HG02763 (cell line): ENCODE data around the gene RECK.
A peak's percentile ranks its signal among the peaks of the same experiment; 100 is the strongest.
"Not testable (repeated sequence)": the region's sequence is repeated elsewhere in the genome, so short reads cannot be mapped to it uniquely, and the experiment has no call there.

ENCODE experiments used
- ATAC-seq: cut with Tn5 transposase; IDR thresholded peaks from one replicate; pipeline ENCODE4 v1.9.1; 2021; ENCODE audit warnings: mild to moderate bottlenecking, moderate library complexity; ENCODE audit not compliant: unreplicated experiment

RECK gene

GRCh38 chr9:36036780-36037548, at the start of gene RECK:
Gene RECK (plus strand): TSS chr9:36036913. CDS start chr9:36036999, 86 bp downstream.
- ATAC-seq: peak; percentile 86

DNA sequence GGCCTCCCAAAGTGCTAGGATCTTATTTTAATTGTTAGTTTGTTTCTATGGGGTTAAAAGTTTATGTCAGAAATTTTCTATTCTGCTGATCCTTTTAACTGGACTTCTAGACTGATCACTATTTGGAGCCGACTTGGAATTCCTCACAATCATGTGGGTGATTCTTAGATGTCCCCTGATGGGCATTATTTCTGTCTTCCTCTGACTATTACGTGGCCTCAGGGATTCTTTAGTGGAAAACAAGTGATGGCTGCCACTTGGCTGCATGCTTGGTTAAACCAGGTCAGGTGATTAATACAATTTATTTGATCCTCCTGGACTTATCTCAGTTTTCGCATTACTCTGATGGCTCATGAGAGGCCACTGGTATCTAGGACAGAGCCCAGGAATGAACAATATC, 46.6 kb upstream of the RECK start:
- ATAC-seq: no peak

- not testable (repeated sequence) for ATAC-seq
These were observed 43.6 kb upstream of the RECK start for GRCh38 chr9:35993136-35993535.

GRCh38 chr9:35993976-35994720, 42.6 kb upstream of the RECK start:
- no peak for ATAC-seq

DNA sequence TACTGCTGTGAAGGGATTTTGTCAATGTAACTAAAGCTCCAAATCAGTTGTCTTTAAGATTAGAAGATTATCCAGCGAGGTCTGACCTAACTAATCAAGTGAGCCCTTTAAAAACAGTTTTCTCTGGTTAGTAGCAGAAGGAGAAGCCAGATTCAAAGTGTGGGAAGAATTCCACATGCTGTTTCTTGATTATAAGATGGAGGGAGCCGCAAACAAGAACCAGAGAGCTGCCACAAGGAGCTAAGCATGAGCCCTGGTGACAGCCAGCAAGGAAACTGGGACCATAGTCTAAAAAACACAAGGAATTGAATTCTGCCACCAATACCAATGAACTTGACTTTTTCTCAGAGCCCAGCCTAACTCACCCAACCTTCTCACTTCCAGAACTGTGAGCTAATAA, 41.8 kb upstream of the RECK start:
- no peak for ATAC-seq

GRCh38 chr9:35996358-35996970, 40.2 kb upstream of the RECK start:
- ATAC-seq: no peak

DNA sequence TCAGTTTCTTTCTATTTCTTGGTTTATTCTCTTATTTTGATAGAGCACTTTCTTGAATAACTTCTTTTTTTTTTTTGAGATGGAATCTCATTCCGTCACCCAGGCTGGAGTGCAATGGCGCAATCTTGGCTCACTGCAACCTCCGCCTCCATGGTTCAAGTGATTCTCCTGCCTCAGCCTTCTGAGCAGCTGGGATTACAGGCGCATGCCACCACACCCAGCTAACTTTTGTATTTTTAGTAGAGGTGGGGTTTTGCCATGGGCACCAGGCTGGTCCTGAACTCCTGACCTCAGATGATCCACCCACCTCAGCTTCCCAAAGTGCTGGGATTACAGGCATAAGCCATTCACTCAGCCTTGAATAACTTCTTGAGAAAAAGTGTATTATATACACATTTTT, 39.7 kb upstream of the RECK start:
- ATAC-seq: not testable (repeated sequence)

GRCh38 chr9:35998333-35998732, 38.4 kb upstream of the RECK start:
- ATAC-seq: no peak

- ATAC-seq: no peak
These were observed 30.8 kb upstream of the RECK start for GRCh38 chr9:36005891-36006290.

DNA sequence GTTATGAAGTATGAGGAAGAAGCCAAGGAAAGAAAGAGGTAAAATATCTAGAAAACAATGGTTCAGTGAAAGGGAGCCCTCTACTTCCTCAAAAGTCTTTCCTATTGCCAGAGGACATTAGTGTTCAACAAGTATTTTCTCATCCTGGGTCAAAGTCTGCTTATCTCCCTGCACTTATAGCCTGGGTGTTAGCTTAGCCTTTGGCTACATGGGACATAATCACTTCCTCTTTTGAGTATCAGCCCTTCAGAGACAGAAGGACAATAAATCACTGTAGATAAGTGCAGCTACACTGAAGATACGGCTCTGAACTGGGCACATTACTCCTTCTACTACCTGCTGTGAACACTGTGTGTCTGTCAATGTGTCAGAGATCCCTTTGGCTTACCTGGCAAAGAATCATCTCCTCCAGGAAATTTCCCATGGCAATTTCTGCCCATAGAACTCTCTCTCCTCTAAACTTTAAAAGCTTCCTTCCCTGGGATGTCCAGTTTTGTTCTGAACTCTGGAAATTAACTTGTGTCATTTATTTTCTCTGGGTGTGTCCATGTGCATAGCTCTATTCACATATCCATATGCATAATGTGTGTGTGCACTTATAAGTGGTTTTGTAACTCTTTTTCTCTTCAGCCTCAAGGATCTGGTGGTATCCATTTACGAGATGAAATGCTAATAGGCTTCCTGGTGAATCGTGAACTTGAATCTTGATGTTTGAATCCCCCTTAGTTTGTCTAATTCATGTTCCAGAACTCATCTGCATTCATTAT, 30.0 kb upstream of the RECK start:
- ATAC-seq: no peak

DNA sequence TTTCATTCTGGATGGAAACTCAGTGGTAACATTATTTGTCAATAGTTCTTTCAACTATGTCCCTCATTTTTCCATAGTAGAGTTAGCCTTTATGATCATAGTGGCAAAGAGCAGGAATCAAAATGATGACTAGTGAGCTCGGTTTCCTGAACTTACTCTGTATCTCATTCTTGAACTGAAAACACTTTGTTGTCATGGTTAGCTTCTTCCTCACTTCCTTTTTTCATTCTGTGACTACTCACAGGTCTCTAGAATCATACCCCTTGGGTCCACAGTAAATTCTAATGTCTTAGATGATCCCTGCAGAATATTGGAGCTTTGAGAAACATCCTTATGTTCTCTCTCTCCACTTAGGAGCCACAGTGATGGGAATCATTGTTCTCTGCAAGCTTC, 29.4 kb upstream of the RECK start:
- no peak for ATAC-seq

DNA sequence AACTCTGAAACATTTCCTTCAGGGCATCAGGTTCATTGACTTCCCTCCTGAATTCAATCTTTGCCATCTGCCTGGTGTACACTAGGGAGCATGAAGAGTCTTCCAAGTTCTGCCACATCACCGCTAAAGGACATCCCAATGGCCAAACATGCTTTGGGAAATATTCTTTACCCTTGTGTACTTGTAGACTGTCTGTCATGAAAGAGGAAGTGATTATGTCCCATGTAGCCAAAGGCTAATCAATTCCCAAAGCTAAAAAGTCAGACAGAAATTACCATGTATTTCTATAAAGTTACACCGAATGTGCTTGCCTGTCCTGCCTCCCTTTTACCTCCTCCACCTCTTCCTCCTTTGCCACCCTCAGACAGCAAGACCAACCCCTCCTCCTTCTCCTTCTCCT, 28.9 kb upstream of the RECK start:
- ATAC-seq: no peak

DNA sequence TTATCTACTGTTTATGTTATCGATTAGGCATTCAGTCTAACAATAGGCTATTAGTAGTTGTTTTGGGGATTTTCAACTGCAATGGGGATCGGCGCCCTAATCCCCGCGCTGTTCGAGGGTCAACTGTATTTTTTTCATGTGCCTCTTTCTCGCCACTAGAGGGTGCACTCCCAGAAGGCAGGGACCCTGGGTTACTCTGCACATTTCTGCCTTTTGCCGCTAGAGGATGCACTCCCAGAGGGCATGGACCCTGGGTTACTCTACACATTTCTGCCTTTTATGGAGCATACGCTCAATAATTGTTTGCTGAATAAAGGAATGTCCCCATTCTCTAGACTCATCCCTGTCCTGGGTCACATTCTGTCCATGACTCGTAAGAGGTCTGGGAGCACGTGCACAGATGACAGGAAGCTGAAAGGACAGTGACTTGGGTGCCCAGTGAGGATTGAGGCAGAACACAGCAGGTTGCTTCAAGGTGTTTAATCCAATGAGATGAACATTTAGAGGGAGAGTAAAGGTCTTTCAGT, 27.9 kb upstream of the RECK start:
- peak; percentile 60 for ATAC-seq

- no peak for ATAC-seq
These were observed 25.3 kb upstream of the RECK start for GRCh38 chr9:36011379-36011778.

DNA sequence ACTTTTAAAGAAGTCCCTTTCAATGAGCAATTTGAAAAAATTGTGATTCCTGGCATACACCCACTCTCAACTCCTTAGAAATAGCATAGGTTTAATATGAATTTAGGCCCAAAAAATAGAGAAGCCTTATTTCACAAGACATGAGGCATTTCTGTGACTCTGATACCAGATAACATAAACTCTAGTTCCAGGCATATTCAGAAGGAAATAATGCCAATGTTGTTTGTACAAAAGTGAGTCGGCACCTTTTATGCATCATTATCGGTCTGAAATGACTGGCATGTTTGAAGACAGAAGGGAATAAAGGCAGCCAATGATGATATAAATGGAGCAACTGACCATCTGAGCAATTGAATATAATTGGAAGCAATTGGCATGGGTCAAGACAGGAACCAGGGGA, 19.4 kb upstream of the RECK start:
- ATAC-seq: no peak

DNA sequence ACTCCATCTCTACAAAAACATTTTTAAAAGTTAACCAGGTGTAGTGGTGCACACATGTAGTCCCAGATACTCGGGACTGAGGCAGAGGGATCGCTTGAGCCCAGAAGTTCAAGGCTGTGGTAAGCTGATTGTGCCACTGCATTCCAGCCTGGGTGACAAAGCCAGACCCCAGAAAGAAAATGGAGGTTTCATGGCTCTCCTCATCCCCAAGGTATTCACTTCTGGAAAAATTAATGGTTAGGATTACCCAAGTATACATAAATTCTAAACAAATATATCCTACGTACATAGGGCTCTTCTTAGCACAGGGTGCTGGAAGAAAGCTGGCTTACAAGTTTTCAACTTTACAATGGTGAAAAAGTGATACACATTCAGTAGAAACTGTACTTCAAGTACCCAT, 18.6 kb upstream of the RECK start:
- ATAC-seq: no peak

DNA sequence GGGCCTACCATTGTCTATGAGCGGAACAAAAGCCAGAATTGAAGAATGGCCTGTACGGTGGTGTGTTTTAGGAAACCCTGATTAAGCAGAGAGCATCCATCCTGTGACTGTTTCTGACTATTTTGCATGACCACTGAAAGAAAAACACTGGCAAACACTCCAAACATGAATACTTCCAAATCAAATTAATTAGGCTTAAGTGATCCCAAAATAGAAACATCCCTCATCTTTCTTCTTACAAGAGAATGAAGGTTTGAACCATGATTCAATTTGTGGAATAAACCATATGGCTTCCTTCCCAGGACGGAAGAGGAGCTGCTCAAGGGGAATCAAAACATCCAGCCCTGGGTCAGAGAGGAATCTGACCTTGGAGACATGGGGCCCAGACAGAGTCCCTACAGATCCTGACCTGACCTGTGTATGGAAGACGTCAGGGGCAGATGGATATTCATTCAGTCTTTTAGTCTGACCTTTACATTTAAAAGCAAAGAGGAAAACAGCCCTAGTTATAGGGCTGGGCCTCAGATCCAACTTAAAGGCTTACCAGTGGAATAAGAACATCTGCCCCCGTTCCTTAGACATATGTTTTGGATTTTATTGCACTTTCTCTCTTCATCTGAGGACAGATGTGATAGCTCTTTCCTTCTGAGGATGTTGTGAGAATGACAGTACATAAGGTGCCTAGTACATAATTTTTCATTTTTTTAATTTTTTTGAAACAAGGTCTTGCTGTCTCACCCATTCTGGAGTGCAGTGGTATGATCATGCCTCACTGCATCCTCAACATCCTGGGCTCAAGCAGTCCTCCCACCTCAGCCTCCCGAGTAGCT, 17.6 kb upstream of the RECK start:
- ATAC-seq: no peak

- ATAC-seq: no peak
These were observed 14.7 kb upstream of the RECK start for GRCh38 chr9:36021968-36022367.

GRCh38 chr9:36023260-36024048, 13.3 kb upstream of the RECK start:
- no peak for ATAC-seq
